Measurements from ENCODE around the gene FBXW9. TPM values are rescaled to one million over a fixed set of nuclear protein-coding genes. Genes with fewer than 3 reads are reported as not detected.

Gene FBXW9
- total RNA-seq, 1 donor from 2014 or later = 4.0 TPM

GRCh38 chr19:12711187-12711586 lies 14.8 kb upstream of the FBXW9 start:
- Mint-ChIP-seq H3K9me3 (no peaks in the 10 kb centered on the region), H3K4me3 (peak overlapping the region; percentile 21), H3K36me3 (peaks cover 33% of the 10 kb centered on the region), H3K4me1 (no peaks in the 10 kb centered on the region), H3K27me3 (ENCODE audit: insufficient read depth, low read depth) (no peaks in the 10 kb centered on the region), H3K27ac (no peak overlapping the region)
- H2AFZ ChIP-seq (replicated peaks) = no peak overlapping the region
- DNase-seq (ENCODE audit: low spot score) = no peak
- no peak overlapping the region for H3K4me3 ChIP-seq
- peaks cover 6% of the 10 kb centered on the region for H3K79me2 ChIP-seq (ENCODE audit: low read depth)
- H3F3A ChIP-seq (ENCODE audit: low read depth) = peaks cover 29% of the 10 kb centered on the region
- no peaks in the 10 kb centered on the region for H3K27me3 ChIP-seq
- peaks cover 4% of the 10 kb centered on the region for H4K20me1 ChIP-seq (ENCODE audit: low read depth)
- H3K9me3 ChIP-seq (ENCODE audit: low read depth) = no peaks in the 10 kb centered on the region
- H3K4me2 ChIP-seq = no peak overlapping the region
- no peak overlapping the region for H3K9ac ChIP-seq
- H3K36me3 ChIP-seq = peaks cover 4% of the 10 kb centered on the region
- H3K27ac ChIP-seq = no peak overlapping the region
- TF ChIP-seq, protein P1, sequence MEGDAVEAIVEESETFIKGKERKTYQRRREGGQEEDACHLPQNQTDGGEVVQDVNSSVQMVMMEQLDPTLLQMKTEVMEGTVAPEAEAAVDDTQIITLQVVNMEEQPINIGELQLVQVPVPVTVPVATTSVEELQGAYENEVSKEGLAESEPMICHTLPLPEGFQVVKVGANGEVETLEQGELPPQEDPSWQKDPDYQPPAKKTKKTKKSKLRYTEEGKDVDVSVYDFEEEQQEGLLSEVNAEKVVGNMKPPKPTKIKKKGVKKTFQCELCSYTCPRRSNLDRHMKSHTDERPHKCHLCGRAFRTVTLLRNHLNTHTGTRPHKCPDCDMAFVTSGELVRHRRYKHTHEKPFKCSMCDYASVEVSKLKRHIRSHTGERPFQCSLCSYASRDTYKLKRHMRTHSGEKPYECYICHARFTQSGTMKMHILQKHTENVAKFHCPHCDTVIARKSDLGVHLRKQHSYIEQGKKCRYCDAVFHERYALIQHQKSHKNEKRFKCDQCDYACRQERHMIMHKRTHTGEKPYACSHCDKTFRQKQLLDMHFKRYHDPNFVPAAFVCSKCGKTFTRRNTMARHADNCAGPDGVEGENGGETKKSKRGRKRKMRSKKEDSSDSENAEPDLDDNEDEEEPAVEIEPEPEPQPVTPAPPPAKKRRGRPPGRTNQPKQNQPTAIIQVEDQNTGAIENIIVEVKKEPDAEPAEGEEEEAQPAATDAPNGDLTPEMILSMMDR (IDR thresholded peaks at IDR 0.05) = no peak
- TF ChIP-seq EZH2phosphoT487 (IDR thresholded peaks at IDR 0.05) (no peak), EZH2 (IDR thresholded peaks at IDR 0.05) (no peak)
- H3K4me1 ChIP-seq = no peaks in the 10 kb centered on the region

DNA sequence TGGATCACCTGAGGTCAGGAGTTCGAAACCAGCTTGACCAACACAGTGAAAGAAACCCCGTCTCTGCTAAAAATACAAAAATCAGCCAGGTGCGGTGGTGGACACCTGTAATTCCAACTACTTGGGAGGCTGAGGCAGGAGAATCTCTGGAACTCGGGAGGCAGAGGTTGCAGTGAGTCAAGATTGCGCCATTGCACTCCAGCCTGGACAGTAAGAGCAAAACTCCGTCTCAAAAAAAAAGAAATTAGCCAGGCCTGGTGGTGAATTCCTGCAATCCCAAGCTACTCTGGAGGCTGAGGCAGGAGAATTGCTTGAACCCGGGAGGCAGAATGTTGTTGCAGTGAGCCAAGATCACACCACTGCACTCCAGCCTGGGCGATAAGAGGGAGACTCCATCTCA lies 12.2 kb upstream of the FBXW9 start:
- Histone ChIP-seq H3K27ac (no peak overlapping the region), H3K4me3 (no peak overlapping the region), H3K4me1 (no peaks in the 10 kb centered on the region), H3K4me2 (no peak overlapping the region), H3F3A (ENCODE audit: low read depth) (peaks cover 32% of the 10 kb centered on the region), H3K36me3 (peaks cover 4% of the 10 kb centered on the region), H3K27me3 (no peaks in the 10 kb centered on the region), H3K9ac (no peak overlapping the region), H4K20me1 (ENCODE audit: low read depth) (no peaks in the 10 kb centered on the region), H3K9me3 (ENCODE audit: low read depth) (no peaks in the 10 kb centered on the region), H3K79me2 (ENCODE audit: low read depth) (no peaks in the 10 kb centered on the region), H2AFZ (replicated peaks) (no peak overlapping the region)
- DNase-seq (ENCODE audit: low spot score) = no peak
- Mint-ChIP-seq H3K4me3 (no peak overlapping the region), H3K27ac (no peak overlapping the region), H3K4me1 (no peaks in the 10 kb centered on the region), H3K27me3 (ENCODE audit: insufficient read depth, low read depth) (no peaks in the 10 kb centered on the region), H3K36me3 (peaks cover 29% of the 10 kb centered on the region), H3K9me3 (no peaks in the 10 kb centered on the region)
- TF ChIP-seq EZH2 (IDR thresholded peaks at IDR 0.05) = no peak
- TF ChIP-seq EZH2phosphoT487 (IDR thresholded peaks at IDR 0.05) = no peak
- TF ChIP-seq, protein P1 (IDR thresholded peaks at IDR 0.05) = no peak

DNA sequence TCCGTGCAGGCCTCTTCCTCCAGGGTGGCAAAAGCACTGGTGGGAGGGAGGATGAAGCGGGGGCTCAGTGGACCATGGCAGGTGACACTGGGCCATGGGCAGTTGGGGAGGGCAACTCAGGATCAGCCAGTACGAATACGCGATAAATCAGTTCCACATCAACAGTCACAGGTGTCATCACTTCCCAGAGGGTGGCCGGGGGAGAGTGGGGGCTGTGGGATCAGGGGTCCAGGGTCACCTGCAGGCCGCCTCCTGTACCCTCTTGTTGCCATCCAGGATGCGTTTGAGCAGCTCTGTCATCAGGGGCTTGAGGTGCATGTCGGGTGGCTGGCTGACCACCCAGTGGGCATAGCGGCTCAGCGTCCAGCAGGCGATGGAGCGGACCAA lies 9.9 kb upstream of the FBXW9 start:
- H3K4me3 Mint-ChIP-seq = no peak overlapping the region
- Histone ChIP-seq H2AFZ (replicated peaks) (no peak overlapping the region), H3F3A (ENCODE audit: low read depth) (peaks cover 33% of the 10 kb centered on the region), H3K27me3 (no peaks in the 10 kb centered on the region), H4K20me1 (ENCODE audit: low read depth) (no peaks in the 10 kb centered on the region), H3K9me3 (ENCODE audit: low read depth) (no peaks in the 10 kb centered on the region), H3K36me3 (peaks cover 4% of the 10 kb centered on the region), H3K4me1 (peaks cover 10% of the 10 kb centered on the region), H3K4me3 (no peak overlapping the region), H3K9ac (no peak overlapping the region), H3K79me2 (ENCODE audit: low read depth) (peaks cover 6% of the 10 kb centered on the region), H3K4me2 (no peak overlapping the region), H3K27ac (no peak overlapping the region)
- H3K4me1 Mint-ChIP-seq = peaks cover 5% of the 10 kb centered on the region
- TF ChIP-seq, protein P1 (IDR thresholded peaks at IDR 0.05) = no peak
- no peak for TF ChIP-seq EZH2phosphoT487 (IDR thresholded peaks at IDR 0.05)
- no peak for TF ChIP-seq EZH2 (IDR thresholded peaks at IDR 0.05)
- no peaks in the 10 kb centered on the region for H3K27me3 Mint-ChIP-seq (ENCODE audit: insufficient read depth, low read depth)
- H3K27ac Mint-ChIP-seq = no peak overlapping the region
- no peaks in the 10 kb centered on the region for H3K9me3 Mint-ChIP-seq
- DNase-seq (ENCODE audit: low spot score) = no peak
- H3K36me3 Mint-ChIP-seq = peaks cover 22% of the 10 kb centered on the region

Data from neural progenitor cell (in vitro differentiated cells).